COLO668 (cell line): ENCODE measurements around the gene TNS1.

ENCODE experiments used
- DNase-seq: peaks from one replicate; lab custom pipeline; 2025; ENCODE audit not compliant: unreplicated experiment; lab: John Stamatoyannopoulos, UW

The TNS1 gene

DNA sequence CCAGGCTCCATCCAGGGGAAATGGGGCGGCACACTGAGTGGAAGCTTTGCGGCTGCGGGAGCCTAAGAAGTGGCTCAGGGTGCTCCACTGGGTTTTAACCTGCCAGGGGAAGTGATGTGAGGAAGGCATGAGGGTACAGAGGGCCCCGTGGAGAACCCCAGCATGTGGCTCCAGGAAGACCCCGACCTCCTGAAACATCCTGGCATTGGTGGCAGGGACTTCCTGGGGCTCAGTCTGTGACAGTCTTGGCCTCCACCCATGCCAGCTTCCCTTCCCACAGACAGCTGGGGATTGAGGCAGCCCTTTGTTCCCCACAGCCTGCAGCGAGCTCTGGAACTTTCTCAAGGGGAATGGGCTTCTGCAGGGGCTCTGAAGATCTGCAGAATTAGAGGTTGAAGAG is 146.6 kb downstream of the TNS1 start:
- no peak for DNase-seq

DNA sequence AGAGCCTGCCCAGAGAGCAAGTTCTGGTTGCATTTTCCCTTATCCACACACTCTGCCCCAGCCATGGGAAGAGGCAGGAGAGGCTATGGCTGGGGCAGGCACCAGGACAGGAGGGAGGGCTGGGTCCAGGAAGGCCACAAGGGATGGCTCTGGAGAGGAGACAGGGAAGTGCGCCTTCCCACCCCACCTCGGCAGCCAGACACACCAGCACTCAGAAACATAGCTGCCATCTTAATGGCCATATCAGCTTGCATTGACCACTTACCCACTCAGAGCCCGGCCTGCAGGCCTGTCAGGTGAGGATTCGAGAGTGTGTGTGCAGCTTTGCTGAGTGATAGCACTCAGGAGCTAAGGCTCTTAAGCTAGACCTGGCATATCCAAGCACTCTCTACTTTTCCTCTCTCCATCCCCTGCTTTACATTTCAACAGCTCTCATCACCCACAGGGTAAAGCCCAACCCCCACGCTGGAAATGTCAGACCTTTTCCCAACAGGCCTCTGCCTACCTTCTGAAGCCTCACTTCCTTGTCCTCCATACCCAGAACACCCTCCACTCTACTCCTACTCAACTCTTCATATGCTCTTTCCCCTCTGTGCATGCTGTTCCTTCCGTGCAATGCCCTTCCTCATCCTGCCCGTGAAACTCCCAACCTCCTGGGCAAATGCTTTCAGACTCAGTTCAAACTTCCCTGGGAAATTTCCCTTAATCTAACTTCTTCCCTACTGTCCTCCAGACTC is 147.9 kb downstream of the TNS1 start:
- DNase-seq = no peak

DNA sequence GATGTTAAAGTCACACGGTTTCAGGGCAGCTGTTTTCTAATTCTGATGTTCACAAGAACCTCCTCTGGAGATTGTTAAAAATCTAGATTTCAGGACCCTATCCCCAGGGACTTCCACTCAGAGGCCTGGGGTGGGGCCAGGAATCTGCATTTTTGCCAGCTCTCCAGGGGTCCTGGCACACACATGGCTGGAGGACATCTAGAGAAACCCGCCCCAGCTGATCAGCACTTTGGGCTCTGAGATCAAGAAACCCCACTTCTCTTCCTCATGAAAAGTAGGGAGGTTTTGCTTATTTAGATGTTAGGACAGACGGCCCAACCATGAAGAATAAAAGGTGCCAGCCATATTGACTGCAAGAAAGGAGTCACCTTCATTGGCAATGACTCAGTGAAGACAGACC is 148.8 kb downstream of the TNS1 start:
- no peak for DNase-seq

DNA sequence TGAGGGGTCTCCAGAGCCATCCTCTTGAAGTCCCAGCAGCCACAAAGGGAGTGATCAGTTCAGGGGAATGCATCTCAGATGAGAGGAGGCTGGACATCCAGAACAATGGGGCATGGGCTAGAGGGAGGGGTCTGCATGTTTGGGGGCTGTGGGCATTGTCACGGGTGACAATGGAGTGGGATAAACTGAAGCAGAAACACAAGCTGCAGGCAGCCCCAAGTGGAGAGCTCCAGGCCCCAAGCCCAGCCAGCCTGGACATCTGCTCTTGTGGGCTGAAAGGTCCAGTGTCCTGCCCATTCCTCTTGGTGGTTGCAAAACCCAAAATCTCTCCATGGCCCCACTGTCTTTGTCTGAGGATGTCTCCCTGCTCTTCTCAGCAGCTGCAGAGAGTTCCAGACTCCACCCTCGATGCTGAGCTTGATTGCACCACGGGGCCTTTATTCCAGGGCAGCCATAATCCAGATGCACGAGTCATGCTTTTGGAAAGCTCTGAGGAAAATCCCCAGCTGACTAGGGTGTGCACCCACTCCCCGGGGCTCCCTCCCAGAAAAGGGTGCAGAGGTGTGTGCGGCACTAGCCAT is 149.4 kb downstream of the TNS1 start:
- no peak for DNase-seq

DNA sequence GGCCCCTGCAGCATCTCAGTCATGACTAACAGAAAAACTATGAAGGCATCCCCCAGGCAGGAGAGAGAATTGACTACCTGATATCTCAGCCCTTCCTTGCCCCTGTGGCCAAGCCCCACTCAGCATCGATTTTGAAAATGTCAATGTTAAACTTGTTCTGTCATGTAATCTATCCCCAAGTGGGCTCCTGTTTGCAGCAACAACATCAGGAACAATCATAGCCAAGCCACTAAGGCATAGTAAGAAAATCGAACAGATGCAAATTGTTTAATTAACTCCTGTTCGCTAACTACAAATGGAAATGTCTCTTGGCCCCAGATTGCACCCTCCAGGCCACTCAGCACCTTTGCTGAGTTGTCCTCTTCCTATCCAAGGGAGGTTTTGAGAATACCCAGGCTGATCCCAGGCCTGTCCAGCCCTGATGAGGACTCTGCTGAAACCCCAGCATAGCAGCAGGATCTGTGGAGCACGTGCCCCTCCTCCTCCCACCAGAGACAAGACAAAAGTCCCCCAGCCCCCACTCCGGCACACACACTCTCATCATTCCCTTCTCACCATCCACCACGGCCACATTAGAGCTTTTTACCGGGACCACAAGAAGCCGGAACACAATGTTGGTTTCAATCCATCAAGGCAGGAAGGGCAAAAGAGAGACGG is 150.1 kb downstream of the TNS1 start:
- DNase-seq = no peak

DNA sequence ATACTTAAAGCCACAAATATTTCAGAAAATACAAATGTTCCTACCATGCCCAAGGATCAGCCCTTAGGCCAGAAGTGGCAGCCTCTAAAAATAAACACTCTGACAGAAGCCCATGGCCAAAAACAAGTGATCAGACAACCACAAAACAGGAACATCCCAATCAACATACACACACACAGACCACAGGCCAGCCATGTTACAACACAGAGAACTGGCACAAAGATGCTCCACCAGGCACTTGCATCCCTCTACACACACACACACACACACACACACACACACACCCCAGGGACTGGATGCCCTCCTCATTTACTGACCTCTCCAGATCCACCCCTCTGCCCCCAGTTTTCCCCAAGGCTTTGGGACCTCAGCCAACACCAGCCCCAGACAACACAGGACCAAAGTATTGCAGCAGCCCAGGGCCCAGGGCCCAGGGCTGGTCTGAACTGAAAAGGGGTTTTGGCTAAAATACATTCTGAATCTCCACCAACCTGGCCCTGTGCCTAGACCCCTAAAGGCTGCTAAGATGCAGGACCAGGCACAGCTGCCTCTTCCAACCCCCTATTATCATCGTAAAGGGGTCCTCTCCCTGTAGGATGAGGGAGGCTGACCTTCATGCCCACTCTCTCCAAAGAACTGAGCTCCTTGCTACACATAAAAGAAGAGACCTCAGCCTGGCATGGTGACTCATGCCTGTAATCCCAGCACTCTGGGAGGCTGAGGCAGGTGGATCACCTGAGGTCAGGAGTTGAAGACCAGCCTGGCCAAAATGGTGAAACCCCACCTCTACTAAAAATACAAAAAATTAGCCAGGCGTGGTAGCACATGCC is 151.4 kb downstream of the TNS1 start:
- DNase-seq = no peak

DNA sequence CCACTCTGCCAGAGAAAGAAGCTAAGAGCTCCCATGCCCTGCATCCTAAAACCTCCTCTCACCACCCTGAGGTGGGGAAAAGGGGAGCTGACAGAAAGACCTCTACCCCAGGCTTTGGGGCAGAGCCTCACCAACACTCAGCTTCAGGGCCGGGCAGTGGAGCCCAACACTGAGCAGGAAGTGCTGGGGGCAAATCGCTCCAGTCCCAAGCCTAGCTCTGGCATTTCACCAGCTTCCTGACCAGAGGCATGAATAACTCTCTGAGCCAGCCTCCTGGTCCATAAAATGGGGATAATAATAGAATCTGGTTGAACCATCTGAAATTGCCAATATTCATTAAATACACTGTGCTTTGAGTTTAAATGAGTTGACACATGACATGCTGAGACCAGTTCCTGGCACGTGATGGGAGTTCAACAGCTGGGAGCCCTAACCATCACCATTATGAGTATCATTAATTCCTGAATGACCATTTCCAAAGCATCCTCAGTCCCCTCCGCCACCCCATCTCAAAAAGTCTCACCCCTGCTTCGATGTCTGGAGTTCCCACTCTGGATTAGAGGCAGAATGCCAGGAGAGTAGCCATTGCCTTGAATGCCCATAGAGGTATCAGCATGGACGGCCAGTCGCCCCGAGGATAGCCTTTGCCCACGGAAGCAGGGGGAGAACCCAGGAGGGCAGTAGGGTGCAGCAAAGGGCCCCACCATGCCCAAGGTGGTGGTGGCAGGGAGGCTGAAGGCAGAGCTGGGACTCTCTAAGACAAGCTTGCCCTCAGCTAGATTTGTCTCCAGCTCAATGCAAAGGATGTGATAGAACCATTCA is 153.4 kb downstream of the TNS1 start:
- no peak for DNase-seq

DNA sequence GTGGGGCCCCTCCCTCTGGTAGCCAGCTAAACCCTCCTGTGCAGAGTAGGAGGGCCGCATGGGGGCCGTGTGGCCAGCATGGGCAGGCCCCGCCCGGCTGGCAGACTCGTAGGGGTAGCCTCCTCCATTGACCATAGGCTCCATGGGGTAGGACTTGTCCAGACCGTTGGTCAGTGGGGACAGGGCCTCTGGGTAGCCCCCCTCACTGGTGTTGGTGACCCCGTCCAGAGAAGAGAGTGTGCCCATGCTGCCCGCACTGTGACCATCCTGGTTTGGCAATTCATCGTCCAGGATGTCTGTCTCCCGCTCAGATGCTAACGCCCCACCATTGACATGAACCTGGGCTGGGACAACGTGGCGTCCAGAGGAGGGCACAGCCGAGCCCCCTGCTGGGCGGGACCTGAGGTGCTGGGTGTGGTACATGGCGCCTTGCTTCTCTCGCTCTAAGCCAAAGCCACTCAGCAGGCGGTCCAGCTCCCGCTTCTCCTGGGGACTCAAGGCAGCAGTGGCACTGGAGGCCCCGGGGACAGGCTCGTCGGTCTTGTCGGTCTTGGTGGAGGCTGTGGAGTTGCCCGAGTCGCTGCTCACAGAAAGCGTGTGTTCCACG is 154.3 kb downstream of the TNS1 start:
- DNase-seq = no peak

DNA sequence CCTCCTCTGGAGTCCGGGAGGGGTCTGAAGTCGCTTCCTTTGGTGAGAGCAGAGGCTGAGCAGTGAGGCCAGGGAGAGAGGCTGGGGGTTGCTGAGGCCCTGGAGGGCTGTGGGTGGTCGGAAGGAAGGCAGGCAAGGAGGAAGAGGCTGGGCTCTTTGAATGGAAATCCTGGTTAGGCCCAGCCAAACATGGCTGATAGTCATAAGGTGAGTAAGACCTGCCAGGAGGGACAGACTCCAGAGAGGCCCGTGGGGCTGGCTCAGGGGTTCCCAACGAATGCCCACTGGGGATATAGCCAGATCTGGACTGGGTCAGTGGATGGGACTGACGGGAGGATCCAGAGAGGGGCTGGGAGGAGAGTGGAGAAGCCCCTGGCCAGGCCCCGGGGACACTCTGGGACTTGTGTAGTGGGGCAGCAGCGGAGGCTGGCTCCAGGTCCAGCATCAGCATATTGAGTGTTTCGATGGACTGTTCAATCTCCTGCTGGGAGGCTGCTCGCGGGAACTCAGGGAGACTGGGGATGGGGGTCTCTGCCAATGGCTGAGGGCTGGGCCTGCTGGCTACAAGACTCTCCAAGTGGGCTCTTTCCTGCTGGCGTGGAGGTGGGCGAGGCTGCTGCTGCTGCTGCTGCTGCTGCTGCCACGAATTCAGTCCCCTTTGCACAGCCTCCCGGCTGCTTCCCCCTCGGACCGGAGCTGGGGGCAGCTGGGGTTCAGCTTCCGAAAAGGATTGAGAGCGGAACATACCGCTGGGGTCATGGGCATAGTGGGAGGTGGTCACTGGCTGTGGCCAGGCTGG is 155.0 kb downstream of the TNS1 start:
- DNase-seq = no peak

DNA sequence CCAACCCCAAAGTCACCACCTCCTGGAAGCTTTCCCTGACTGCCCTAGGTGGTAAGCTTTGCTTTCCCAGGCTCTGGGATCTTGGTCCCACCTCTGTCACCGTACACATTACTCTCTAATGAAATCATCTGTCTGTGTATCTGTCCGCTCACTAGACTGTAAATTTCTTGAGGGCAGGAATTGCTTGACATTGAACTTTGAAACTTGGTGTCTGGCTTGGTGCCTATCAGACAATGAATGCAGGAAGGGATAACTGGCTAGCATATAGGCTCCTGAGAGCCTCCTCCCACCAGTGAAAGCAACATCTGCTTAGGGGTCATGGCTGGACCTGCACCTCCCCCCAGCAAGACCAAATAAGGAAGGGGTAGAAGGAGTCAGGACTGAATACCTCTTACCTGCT is 155.7 kb downstream of the TNS1 start:
- no peak for DNase-seq

DNA sequence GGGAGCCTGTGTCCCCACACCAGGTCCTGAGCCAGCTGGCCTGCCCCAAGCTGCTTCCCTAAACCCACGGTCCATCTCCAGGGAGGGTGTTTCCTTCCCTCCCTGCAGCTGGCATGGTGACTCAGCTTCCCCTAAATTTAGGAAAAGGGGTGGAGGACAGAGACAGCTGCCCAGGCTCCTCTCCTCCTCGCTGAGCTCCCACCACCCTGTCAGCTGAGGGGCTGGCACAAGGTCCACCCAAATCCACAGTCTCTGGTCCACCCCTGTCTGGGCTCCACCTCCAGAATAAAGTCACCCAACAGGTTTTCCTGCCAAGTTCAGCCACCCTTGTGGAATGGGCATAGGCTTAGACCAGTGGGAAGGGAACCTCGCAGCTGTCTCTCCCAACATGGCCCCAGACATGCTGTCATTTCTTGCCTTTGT is 156.5 kb downstream of the TNS1 start:
- DNase-seq = no peak

DNA sequence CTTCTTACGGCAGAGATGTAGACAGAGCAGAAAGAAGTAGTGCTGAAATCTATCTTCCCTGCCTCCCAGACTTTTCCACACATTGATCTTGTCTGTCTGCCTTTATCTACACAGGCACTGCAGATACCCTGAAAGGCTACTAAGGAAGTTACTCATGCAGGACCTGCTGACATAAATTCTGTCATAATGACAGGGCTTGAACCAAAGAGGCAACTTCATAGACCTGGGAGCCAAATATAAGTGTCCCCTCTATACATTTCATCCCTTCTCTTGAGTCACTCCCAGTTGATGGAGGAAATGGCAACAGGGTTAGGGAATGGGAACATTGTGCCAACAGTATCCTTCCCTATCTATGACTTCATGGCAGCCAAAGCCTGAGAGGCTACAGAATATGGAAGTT is 157.5 kb downstream of the TNS1 start:
- DNase-seq = no peak

DNA sequence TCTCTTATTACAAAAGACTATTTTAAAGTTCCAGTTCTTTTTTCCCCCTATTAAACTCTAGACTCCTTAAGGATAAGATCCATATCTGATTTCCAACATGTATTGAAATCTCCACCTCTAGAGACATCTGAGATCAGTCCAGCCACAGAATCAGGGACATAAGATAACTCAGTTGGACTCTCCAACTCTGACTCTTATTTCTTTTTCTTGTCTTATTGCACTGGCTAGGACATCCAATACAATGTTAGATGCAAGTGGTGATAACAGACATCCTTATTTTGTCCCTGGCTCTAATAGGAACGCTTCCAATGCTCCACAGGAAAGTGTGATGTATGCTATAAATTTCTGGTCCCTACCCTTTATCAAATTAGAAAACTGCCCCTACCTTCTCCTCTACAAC is 158.1 kb downstream of the TNS1 start:
- no peak for DNase-seq

DNA sequence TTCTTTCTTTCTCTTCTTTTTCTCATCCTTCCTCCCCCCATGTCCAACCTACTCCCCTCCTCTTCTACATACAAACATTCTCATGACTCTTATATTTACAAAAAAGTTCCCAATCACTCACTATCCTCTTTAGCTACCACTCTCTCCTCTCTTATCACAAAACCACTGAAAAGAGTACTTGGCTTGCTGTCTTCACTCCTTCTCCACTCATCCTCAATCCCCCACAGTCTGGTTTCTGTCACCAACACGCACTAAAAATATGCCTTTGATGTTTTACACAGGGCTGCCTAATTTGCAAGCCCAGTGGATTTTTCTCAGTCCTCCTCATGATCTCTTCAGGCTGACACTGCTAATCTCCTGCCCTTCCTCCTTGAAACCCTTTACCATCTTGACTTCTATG is 159.5 kb downstream of the TNS1 start:
- DNase-seq = no peak

DNA sequence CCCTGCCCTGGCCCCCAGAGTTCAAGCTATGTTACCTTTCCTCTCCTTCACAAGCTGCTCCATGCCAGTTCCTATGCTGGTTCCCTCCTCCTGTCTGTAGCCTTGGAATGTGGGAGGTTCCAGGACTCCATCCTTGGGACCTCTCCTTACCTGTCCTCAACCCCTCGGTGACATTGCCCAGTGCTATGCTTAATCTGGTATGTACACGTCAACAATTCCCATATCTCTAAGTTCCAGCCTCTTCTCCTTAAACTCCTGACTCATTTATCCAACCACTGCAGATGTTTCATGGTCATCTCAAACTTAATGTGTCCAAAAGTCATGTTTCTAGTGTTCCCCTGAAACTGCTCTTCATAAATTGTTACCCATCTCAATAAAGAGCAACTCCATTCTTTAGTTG is 160.8 kb downstream of the TNS1 start:
- DNase-seq = no peak

DNA sequence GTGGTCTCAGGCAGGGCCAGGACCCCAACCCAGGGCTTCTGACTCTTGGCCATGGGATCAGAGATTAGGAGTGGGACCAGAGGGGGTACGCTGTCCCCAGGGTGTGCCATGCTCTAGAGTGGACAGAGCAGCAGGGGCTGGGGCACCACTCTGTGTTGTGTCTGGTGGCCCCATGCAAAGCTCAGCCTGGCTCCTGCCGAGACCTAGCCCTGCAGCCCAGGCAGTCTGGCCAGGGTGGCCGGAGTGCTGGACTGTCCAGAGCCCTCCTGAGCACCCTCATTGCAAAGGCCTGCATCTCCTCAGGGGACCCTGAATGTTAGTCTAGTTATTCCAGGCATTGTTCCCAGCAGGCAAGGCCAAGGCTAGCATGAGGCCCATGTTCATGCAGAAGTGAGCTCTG is 162.3 kb downstream of the TNS1 start:
- DNase-seq = no peak

DNA sequence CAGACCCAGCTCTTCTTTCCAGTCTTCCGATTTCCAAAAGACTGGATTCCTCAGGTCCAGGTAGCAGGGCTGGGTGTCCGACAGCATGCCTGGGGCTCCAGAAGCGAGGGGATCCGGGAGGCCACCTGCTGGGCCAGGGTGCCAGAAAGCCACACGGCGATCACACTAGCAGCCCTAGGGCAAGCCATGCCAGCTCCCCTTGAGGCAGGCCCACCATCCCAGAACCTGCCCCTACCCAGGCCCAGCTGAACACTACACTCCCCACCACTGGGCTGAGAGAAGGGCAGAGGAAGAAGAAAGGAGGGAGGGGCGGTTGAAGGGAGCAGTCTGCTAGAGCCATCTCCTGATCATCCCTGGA is 163.1 kb downstream of the TNS1 start:
- DNase-seq = no peak

DNA sequence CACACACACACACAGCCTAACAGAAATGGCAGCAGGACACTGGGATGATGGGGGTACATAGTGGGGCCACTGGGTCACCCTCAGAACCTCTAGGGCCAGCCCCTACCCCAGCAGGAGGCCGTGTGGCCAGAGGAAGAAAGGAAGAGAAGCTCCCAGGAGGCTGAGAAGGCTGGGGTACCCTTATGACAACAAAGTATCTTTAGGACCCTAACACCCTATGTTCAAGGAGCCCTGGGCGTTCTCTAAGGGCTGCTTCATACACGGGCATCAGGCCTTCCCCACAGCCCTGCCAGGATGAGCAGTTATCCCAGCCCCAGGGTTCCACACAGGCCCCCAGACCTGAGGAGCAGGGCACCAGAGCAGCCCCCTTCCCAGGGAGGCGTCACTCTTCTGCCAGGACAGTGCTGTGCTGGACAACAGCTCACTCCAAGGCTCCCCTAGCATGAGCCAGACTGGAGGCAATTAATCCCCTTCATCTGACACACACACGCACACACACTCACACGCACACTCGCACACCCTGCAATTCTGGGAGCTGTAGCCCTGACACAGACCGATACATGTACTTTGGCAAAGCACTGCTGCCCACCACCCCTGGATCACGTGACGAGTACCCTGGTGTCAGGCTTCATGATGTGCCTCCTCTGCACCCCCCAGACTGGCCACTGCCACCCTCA is 163.6 kb downstream of the TNS1 start:
- DNase-seq = no peak

DNA sequence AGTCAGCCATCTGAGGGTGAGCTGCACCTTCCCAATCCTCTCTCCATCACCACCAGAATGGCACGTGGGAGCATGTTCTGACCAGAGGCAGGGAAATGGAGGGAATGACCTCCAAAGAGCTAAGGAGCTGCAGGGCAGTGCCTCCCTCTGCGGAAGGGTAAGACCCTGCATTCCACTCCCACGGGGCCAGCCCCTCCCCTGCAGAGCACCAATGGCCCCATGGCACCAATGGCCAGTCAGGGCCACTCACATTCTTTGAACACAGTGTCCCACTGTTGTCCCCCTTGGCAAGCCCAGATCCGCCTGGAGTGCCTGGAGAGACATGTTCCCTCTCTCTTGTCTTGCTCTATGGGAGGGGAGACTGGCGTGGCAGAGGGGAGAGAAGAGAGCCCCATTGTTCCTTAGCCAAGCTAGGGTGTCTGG is 164.4 kb downstream of the TNS1 start:
- DNase-seq = no peak
